GM18498 (cell line): ENCODE measurements around the gene MTG1.

Experiments
- ATAC-seq: cut with Tn5 transposase; IDR thresholded peaks from one replicate; pipeline ENCODE4 v1.9.1; 2021; ENCODE audit warnings: mild to moderate bottlenecking, moderate library complexity; ENCODE audit not compliant: unreplicated experiment

The MTG1 gene

GRCh38 chr10:133444342-133445267, 50.6 kb downstream of the MTG1 start:
- no peak for ATAC-seq

- no peak for ATAC-seq
These were observed 51.3 kb downstream of the MTG1 start for GRCh38 chr10:133445268-133445732.

- no peak for ATAC-seq
These were observed 52.1 kb downstream of the MTG1 start for GRCh38 chr10:133445751-133446708.

GRCh38 chr10:133446979-133447378, 53.0 kb downstream of the MTG1 start:
- ATAC-seq = no peak

GRCh38 chr10:133448120-133448519, 54.2 kb downstream of the MTG1 start:
- no peak for ATAC-seq

GRCh38 chr10:133451346-133451745, 57.4 kb downstream of the MTG1 start:
- ATAC-seq = no peak

GRCh38 chr10:133452453-133452852, 58.5 kb downstream of the MTG1 start:
- ATAC-seq = no peak

GRCh38 chr10:133453516-133454203, 59.7 kb downstream of the MTG1 start, which contains the start of gene SCART1:
SCART1 (plus strand) TSS chr10:133453945; CDS start chr10:133453998, 53 bp downstream.
- ATAC-seq = no peak

GRCh38 chr10:133454204-133454893, 60.4 kb downstream of the MTG1 start:
- ATAC-seq = no peak

- ATAC-seq = no peak
These were observed 61.2 kb downstream of the MTG1 start for GRCh38 chr10:133455196-133455595.

GRCh38 chr10:133455611-133456031, 61.7 kb downstream of the MTG1 start:
- ATAC-seq = no peak

GRCh38 chr10:133456041-133456951, 62.3 kb downstream of the MTG1 start:
- ATAC-seq = no peak

- no peak for ATAC-seq
These were observed 63.3 kb downstream of the MTG1 start for GRCh38 chr10:133457100-133457841.

GRCh38 chr10:133458021-133458709, 64.2 kb downstream of the MTG1 start:
- no peak for ATAC-seq

- no peak for ATAC-seq
These were observed 64.9 kb downstream of the MTG1 start for GRCh38 chr10:133458710-133459453.

- ATAC-seq = no peak
These were observed 65.7 kb downstream of the MTG1 start for GRCh38 chr10:133459454-133460207.
